Neural progenitor cell (in vitro differentiated cells): ENCODE measurements around the gene DPYSL5. TPM values are rescaled to one million over a fixed set of nuclear protein-coding genes. Genes with fewer than 3 reads are reported as not detected.
A peak's percentile ranks its signal among the peaks of the same experiment; 100 is the strongest.

Experiments used
- DNase-seq: peaks from one replicate; pipeline ENCODE4 v3.0.0-alpha.2; 2016; ENCODE audit warnings: low spot score
- H2AFZ ChIP-seq: fragments of 200-600 bp; sonication (generic); replicated peaks from 2 replicates; pipeline ENCODE4 v1.6.1; 2016; ENCODE audit warnings: antibody characterized with exemption
- H3F3A ChIP-seq: fragments of 200-600 bp; sonication (generic); 2 replicates; pipeline ENCODE4 v1.6.1; 2016; ENCODE audit warnings: antibody characterized with exemption, low read depth
- H3K27ac ChIP-seq: fragments of 200-600 bp; sonication (generic); 2 replicates; pipeline ENCODE4 v1.5.1; 2016; ENCODE audit warnings: mild to moderate bottlenecking
- H3K27me3 ChIP-seq: fragments of 200-600 bp; sonication (generic); 2 replicates; pipeline ENCODE4 v1.6.1; 2016; ENCODE audit warnings: mild to moderate bottlenecking, moderate library complexity
- H3K36me3 ChIP-seq: fragments of 200-600 bp; sonication (generic); 2 replicates; pipeline ENCODE4 v1.5.1; 2016
- H3K4me1 ChIP-seq: fragments of 200-600 bp; sonication (generic); 2 replicates; pipeline ENCODE4 v1.6.1; 2016; ENCODE audit warnings: mixed run types
- H3K4me2 ChIP-seq: fragments of 200-600 bp; sonication (generic); 2 replicates; pipeline ENCODE4 v1.6.1; 2016
- H3K4me3 ChIP-seq: fragments of 200-600 bp; sonication (generic); 2 replicates; pipeline ENCODE4 v1.5.1; 2016
- H3K79me2 ChIP-seq: fragments of 200-600 bp; sonication (generic); 2 replicates; pipeline ENCODE4 v1.6.1; 2016; ENCODE audit warnings: low read depth
- H3K9ac ChIP-seq: fragments of 200-600 bp; sonication (generic); 2 replicates; pipeline ENCODE4 v1.6.1; 2016
- H3K9me3 ChIP-seq: fragments of 200-600 bp; sonication (generic); 2 replicates; pipeline ENCODE4 v1.5.1; 2016; ENCODE audit warnings: low read depth
- H4K20me1 ChIP-seq: fragments of 200-600 bp; sonication (generic); 2 replicates; pipeline ENCODE4 v1.6.1; 2016; ENCODE audit warnings: low read depth
- H3K27ac Mint-ChIP-seq: 3 replicates; pipeline ENCODE4 v1.8.0; 2021; ENCODE audit warnings: mixed read lengths
- H3K27me3 Mint-ChIP-seq: 2 replicates; pipeline ENCODE4 v1.8.0; 2022; ENCODE audit warnings: low read depth, mild to moderate bottlenecking, inconsistent platforms, moderate library complexity, mixed read lengths; ENCODE audit not compliant: insufficient read depth
- H3K36me3 Mint-ChIP-seq: 3 replicates; pipeline ENCODE4 v1.8.0; 2021; ENCODE audit warnings: mixed read lengths
- H3K4me1 Mint-ChIP-seq: 3 replicates; pipeline ENCODE4 v1.8.0; 2021; ENCODE audit warnings: mixed read lengths
- H3K4me3 Mint-ChIP-seq: 3 replicates; pipeline ENCODE4 v1.8.0; 2021; ENCODE audit warnings: mild to moderate bottlenecking, moderate library complexity, mixed read lengths
- H3K9me3 Mint-ChIP-seq: 3 replicates; pipeline ENCODE4 v1.8.0; 2020; ENCODE audit warnings: mixed read lengths
- CTCF ChIP-seq: fragments of 200-600 bp; sonication (generic); IDR thresholded peaks from 2 replicates; pipeline ENCODE4 v1.5.1; 2017; ENCODE audit warnings: antibody characterized with exemption, mild to moderate bottlenecking
- EZH2 ChIP-seq: fragments of 200-600 bp; sonication (generic); IDR thresholded peaks from 2 replicates; pipeline ENCODE4 v1.6.1; 2017; ENCODE audit warnings: antibody characterized with exemption, mild to moderate bottlenecking, moderate library complexity
- EZH2phosphoT487 ChIP-seq: fragments of 200-600 bp; sonication (generic); IDR thresholded peaks from 2 replicates; pipeline ENCODE4 v1.6.1; 2017; ENCODE audit warnings: antibody characterized with exemption
- total RNA-seq: library from RNA; depleted of rRNA; stranded (reverse); fragments of >200 nt; gene quantifications from 2 replicates; pipeline ENCODE4 v1.2.3, GENCODE V29; 2015; ENCODE audit warnings: low replicate concordance

The DPYSL5 gene
- total RNA-seq, 1 donor from 2014 or later, result 46.3 TPM

- Histone ChIP-seq H3K36me3 (no peaks in the 10 kb centered on the region), H3K4me2 (no peak overlapping the region), H4K20me1 (peaks cover 100% of the 10 kb centered on the region), H3K4me1 (no peaks in the 10 kb centered on the region), H2AFZ (no peak overlapping the region), H3K79me2 (peaks cover 79% of the 10 kb centered on the region), H3K27me3 (no peaks in the 10 kb centered on the region), H3K4me3 (no peak overlapping the region), H3F3A (peaks cover 3% of the 10 kb centered on the region), H3K27ac (no peak overlapping the region), H3K9me3 (no peaks in the 10 kb centered on the region), H3K9ac (no peak overlapping the region)
- Mint-ChIP-seq H3K4me3 (no peak overlapping the region), H3K9me3 (no peaks in the 10 kb centered on the region), H3K27me3 (peaks cover 2% of the 10 kb centered on the region), H3K27ac (peak overlapping the region; percentile 60), H3K36me3 (peaks cover 39% of the 10 kb centered on the region), H3K4me1 (no peaks in the 10 kb centered on the region)
- no peak for TF ChIP-seq EZH2
- TF ChIP-seq EZH2phosphoT487, result no peak
- TF ChIP-seq CTCF, result no peak
- no peak for DNase-seq
These were observed 27.2 kb downstream of the DPYSL5 start for GRCh38 chr2:26875065-26875634.

- H3K4me3 ChIP-seq, result no peak overlapping the region
- H3F3A ChIP-seq, result no peaks in the 10 kb centered on the region
- peaks cover 76% of the 10 kb centered on the region for H3K79me2 ChIP-seq
- H3K4me1 Mint-ChIP-seq, result no peaks in the 10 kb centered on the region
- H3K27ac ChIP-seq, result no peak overlapping the region
- TF ChIP-seq EZH2 (no peak), EZH2phosphoT487 (no peak), CTCF (no peak)
- no peak overlapping the region for H3K9ac ChIP-seq
- no peak overlapping the region for H3K27ac Mint-ChIP-seq
- no peaks in the 10 kb centered on the region for H3K9me3 Mint-ChIP-seq
- peaks cover 42% of the 10 kb centered on the region for H3K36me3 Mint-ChIP-seq
- no peaks in the 10 kb centered on the region for H3K9me3 ChIP-seq
- H3K4me2 ChIP-seq, result no peak overlapping the region
- H3K4me1 ChIP-seq, result no peaks in the 10 kb centered on the region
- no peaks in the 10 kb centered on the region for H3K36me3 ChIP-seq
- H3K4me3 Mint-ChIP-seq, result no peak overlapping the region
- peaks cover 2% of the 10 kb centered on the region for H3K27me3 Mint-ChIP-seq
- H2AFZ ChIP-seq, result no peak overlapping the region
- DNase-seq, result no peak
- peaks cover 100% of the 10 kb centered on the region for H4K20me1 ChIP-seq
- H3K27me3 ChIP-seq, result no peaks in the 10 kb centered on the region
These were observed 27.9 kb downstream of the DPYSL5 start for GRCh38 chr2:26875808-26876207.

GRCh38 chr2:26876260-26876659 is 28.3 kb downstream of the DPYSL5 start:
- Histone ChIP-seq H3K27me3 (no peaks in the 10 kb centered on the region), H3K4me1 (no peaks in the 10 kb centered on the region), H3K4me2 (no peak overlapping the region), H3K27ac (no peak overlapping the region), H3K79me2 (peaks cover 73% of the 10 kb centered on the region), H3K9me3 (no peaks in the 10 kb centered on the region), H3K9ac (no peak overlapping the region), H3K4me3 (no peak overlapping the region), H3K36me3 (no peaks in the 10 kb centered on the region), H4K20me1 (peaks cover 100% of the 10 kb centered on the region), H3F3A (no peaks in the 10 kb centered on the region), H2AFZ (no peak overlapping the region)
- TF ChIP-seq EZH2phosphoT487 (no peak), EZH2 (no peak), CTCF (no peak)
- no peak for DNase-seq
- Mint-ChIP-seq H3K36me3 (peaks cover 44% of the 10 kb centered on the region), H3K9me3 (no peaks in the 10 kb centered on the region), H3K27me3 (peaks cover 2% of the 10 kb centered on the region), H3K27ac (no peak overlapping the region), H3K4me3 (no peak overlapping the region), H3K4me1 (peaks cover 2% of the 10 kb centered on the region)
